Endothelial cell of umbilical vein (primary cell): ENCODE results near the gene JAKMIP1. TPM values are rescaled to one million over a fixed set of nuclear protein-coding genes. Genes with fewer than 3 reads are reported as not detected.
A peak's percentile ranks its signal among the peaks of the same experiment; 100 is the strongest.

Experiments used
- Bru-seq: library from RNA; stranded (reverse); fragments of 400-500 nt; gene quantifications from one replicate; lab custom pipeline; 2021; lab: Mats Ljungman, UMichigan
- BruChase-seq, 2 experiments: library from RNA; stranded (reverse); fragments of 400-500 nt; gene quantifications; one replicate each; lab custom pipeline; 2021; lab: Mats Ljungman, UMichigan
- BruUV-seq: library from RNA; stranded (reverse); fragments of 400-500 nt; replicated peaks from 2 replicates; lab custom pipeline; 2021; lab: Mats Ljungman, UMichigan
- CTCF ChIA-PET: fragments of 300-600, 350-600 bp; sonication (Branson Sonifier 250); formaldehyde crosslinking; loops from one replicate; lab custom pipeline; 2021; ENCODE audit warnings: antibody characterized with exemption, inconsistent platforms; lab: Charles Lee
- POLR2A ChIA-PET: fragments of 300-600, 350-600 bp; sonication (Branson Sonifier 250); formaldehyde crosslinking; loops from one replicate; lab custom pipeline; 2021; ENCODE audit warnings: antibody characterized with exemption, inconsistent platforms; lab: Charles Lee
- DNase-seq: peaks from one replicate; pipeline ENCODE4 v3.0.0-alpha.2; 2011; ENCODE audit warnings: low read depth, low spot score
- FAIRE-seq: peaks from 2 replicates; lab custom pipeline; 2011; peaks lifted over from hg19 to GRCh38; lab: Jason Lieb, UNC
- H2AFZ ChIP-seq: 2 replicates; pipeline ENCODE4 v1.6.0; 2012; ENCODE audit warnings: low read depth, low read length, control low read depth, inconsistent platforms
- H3K27ac ChIP-seq: 2 replicates; pipeline ENCODE4 v1.5.1; 2011; ENCODE audit warnings: low read depth, mild to moderate bottlenecking, control low read depth, low read length, moderate library complexity; ENCODE audit not compliant: insufficient read depth
- H3K27me3 ChIP-seq, 2 experiments: 2 replicates each; pipeline versions ENCODE4 v1.6.0 to v1.6.1; 2011; ENCODE audit warnings: low read length in 2 of 2, mixed read lengths in 1 of 2; ENCODE audit not compliant: control insufficient read depth in 2 of 2, insufficient read depth in 2 of 2
- H3K36me3 ChIP-seq, 2 experiments: 2 replicates in 1 of 2; 3 replicates in 1 of 2; pipeline ENCODE4 v1.5.1; 2011; ENCODE audit warnings: low read length in 2 of 2, mild to moderate bottlenecking in 1 of 2, moderate library complexity in 1 of 2; ENCODE audit not compliant: control insufficient read depth in 2 of 2, insufficient read depth in 2 of 2; ENCODE audit errors: extremely low read depth in 1 of 2
- H3K4me1 ChIP-seq: 3 replicates; pipeline ENCODE4 v1.5.1; 2011; ENCODE audit warnings: mild to moderate bottlenecking, low read length; ENCODE audit not compliant: control insufficient read depth, insufficient read depth; ENCODE audit errors: extremely low read depth
- H3K4me2 ChIP-seq: 2 replicates; pipeline ENCODE4 v1.6.1; 2011; ENCODE audit warnings: low read length, control low read depth, mixed read lengths; ENCODE audit not compliant: insufficient read depth
- H3K4me3 ChIP-seq, 3 experiments: fragments of 200-600 bp in 1 of 3; sonication (generic), shearing (Covaris generic) in 1 of 3; replicated peaks in 1 of 3; 2 replicates each; pipeline ENCODE4 v1.5.1; 2011 to 2016; ENCODE audit warnings: control low read depth in 3 of 3, low read length in 3 of 3, mild to moderate bottlenecking in 2 of 3, inconsistent platforms in 1 of 3, low read depth in 1 of 3, moderate library complexity in 1 of 3; ENCODE audit not compliant: insufficient read depth in 1 of 3
- H3K79me2 ChIP-seq: 2 replicates; pipeline ENCODE4 v1.6.0; 2012; ENCODE audit warnings: low read length, inconsistent platforms; ENCODE audit not compliant: control insufficient read depth, insufficient read depth
- H3K9ac ChIP-seq: replicated peaks from 2 replicates; pipeline ENCODE3; 2011; ENCODE audit warnings: low read length, control low read depth; ENCODE audit not compliant: insufficient read depth; ENCODE audit errors: extremely low read depth
- H3K9me1 ChIP-seq: replicated peaks from 3 replicates; pipeline ENCODE4 v1.6.0; 2011; ENCODE audit warnings: mild to moderate bottlenecking, low read length; ENCODE audit not compliant: control insufficient read depth, insufficient read depth; ENCODE audit errors: extremely low read depth
- H3K9me3 ChIP-seq: replicated peaks from 2 replicates; pipeline ENCODE4 v1.5.1; 2012; ENCODE audit warnings: low read length, inconsistent platforms; ENCODE audit not compliant: control insufficient read depth, insufficient read depth
- H4K20me1 ChIP-seq: replicated peaks from 2 replicates; pipeline ENCODE3; 2011; ENCODE audit warnings: mild to moderate bottlenecking, low read length; ENCODE audit not compliant: control insufficient read depth, insufficient read depth; ENCODE audit errors: extremely low read depth
- FOS ChIP-seq: IDR thresholded peaks from 2 replicates; pipeline ENCODE4 v1.6.1; 2011; ENCODE audit warnings: mild to moderate bottlenecking, low read length, moderate library complexity, borderline replicate concordance; ENCODE audit not compliant: insufficient read depth
- GATA2 ChIP-seq: IDR thresholded peaks from 2 replicates; pipeline ENCODE4 v1.7.0; 2011; ENCODE audit warnings: low read depth, mild to moderate bottlenecking, moderate library complexity, mixed read lengths, low read length; ENCODE audit not compliant: insufficient read length, insufficient read depth
- JUN ChIP-seq: IDR thresholded peaks from 2 replicates; pipeline ENCODE4 v1.6.1; 2011; ENCODE audit warnings: borderline replicate concordance, low read depth; ENCODE audit not compliant: insufficient read length, insufficient read depth
- MYC ChIP-seq: IDR thresholded peaks from one replicate; pipeline ENCODE4 v1.6.1; 2011; ENCODE audit warnings: mild to moderate bottlenecking, low read depth, low read length
- dilution Hi-C: fragments of 300-500 bp; cut with MboI; formaldehyde crosslinking; loops from one replicate; pipeline ENCODE4 v1.15.0; 2019; ENCODE audit warnings: low sequenced_read_pairs; ENCODE audit not compliant: extremely low pct_ligation_motif_present
- intact Hi-C: fragments of 100-400 bp; cut with micrococcal nuclease; formaldehyde crosslinking; loops from one replicate; pipeline ENCODE4 v1.10.0; 2022
- long read RNA-seq: library from polyadenylated mRNA; stranded (forward); transcript quantifications from one replicate; pipeline ENCODE4 v2.0.0, GENCODE V29; 2021
- polyA minus RNA-seq, 3 experiments: library from RNA; depleted of rRNA, polyadenylated mRNA; stranded (reverse); fragments of >200 nt; gene quantifications; 1 replicate in 1 of 3; 2 replicates in 2 of 3; pipeline ENCODE4 v1.2.3, GENCODE V29; 2011
- polyA plus RNA-seq, 4 experiments: library from polyadenylated mRNA; depleted of rRNA in 3 of 4; stranded (reverse) in 3 of 4; unstranded in 1 of 4; fragments of >200 nt; gene quantifications; 2 replicates each; pipeline versions ENCODE4 v1.2.1 to v1.2.3, GENCODE V29; 2011 to 2012; ENCODE audit warnings: missing spikeins in 1 of 4
- total RNA-seq: library from RNA; stranded (reverse); gene quantifications from 2 replicates; pipeline ENCODE4 v1.2.3, GENCODE V29; 2021

JAKMIP1 gene
- not detected in 2 replicates for total RNA-seq
- polyA plus RNA-seq, result not detected in 2 replicates
- polyA plus RNA-seq (2011; cell fraction: cytosol; rRNA removed), result not detected in 2 replicates
- polyA plus RNA-seq (2011; cell fraction: nucleus; rRNA removed), result not detected in 2 replicates
- not detected in 2 replicates for polyA plus RNA-seq (2012)
- polyA minus RNA-seq, result not detected in 2 replicates
- not detected for polyA minus RNA-seq (2011; cell fraction: cytosol; rRNA and poly(A)+ RNA removed)
- not detected in 2 replicates for polyA minus RNA-seq (2011; cell fraction: nucleus; rRNA and poly(A)+ RNA removed)
- not detected for Bru-seq, nascent RNA
- BruChase-seq, experiment 1, labeled RNA remaining after a 6-hour chase, result not detected
- not detected for BruChase-seq, experiment 2, labeled RNA remaining after a 2-hour chase
- long read RNA-seq, result 0 reads

- no peak within 1 kb of the TSS for H3K9ac ChIP-seq
- H3K79me2 ChIP-seq, result no peaks in the 10 kb centered on the region
- no peaks in the 10 kb centered on the region for H3K9me1 ChIP-seq
- TF ChIP-seq JUN (no peak), MYC (no peak), GATA2 (no peak), FOS (no peak)
- no peaks in the 10 kb centered on the region for H4K20me1 ChIP-seq
- H3K4me2 ChIP-seq, result peak within 1 kb of the TSS; percentile 70
- intact Hi-C loops (no loop called here), dilution Hi-C loops (no loop called here)
- H3K27me3 ChIP-seq, result peaks cover 14 to 25% of the 10 kb centered on the region in 2 experiments
- H3K4me3 ChIP-seq, result peak within 1 kb of the TSS; percentile 23 to 28 (median 28)
- ChIA-PET POLR2A (no interaction called here), CTCF (interaction anchor here (1.0 kb wide), 1 partner anchor 131 kb away, joined by 3 read pairs; no protein-coding TSS in a partner anchor)
- peak within 1 kb of the TSS; percentile 66 for H2AFZ ChIP-seq
- H3K4me1 ChIP-seq, result peaks cover 3% of the 10 kb centered on the region
- no peaks in the 10 kb centered on the region for H3K9me3 ChIP-seq
- DNase-seq (peak; percentile 38), FAIRE-seq (no peak)
- no peak within 1 kb of the TSS for H3K27ac ChIP-seq
- BruUV-seq, result no TSS peak
- H3K36me3 ChIP-seq, result no peaks in the 10 kb centered on the region
Observed at GRCh38 chr4:6200011-6200921, at the start of gene JAKMIP1. JAKMIP1 (minus strand) TSS chr4:6200549; CDS start chr4:6112850, 87,699 bp downstream.
